ENCODE measurements around the gene TEX14.

DNA sequence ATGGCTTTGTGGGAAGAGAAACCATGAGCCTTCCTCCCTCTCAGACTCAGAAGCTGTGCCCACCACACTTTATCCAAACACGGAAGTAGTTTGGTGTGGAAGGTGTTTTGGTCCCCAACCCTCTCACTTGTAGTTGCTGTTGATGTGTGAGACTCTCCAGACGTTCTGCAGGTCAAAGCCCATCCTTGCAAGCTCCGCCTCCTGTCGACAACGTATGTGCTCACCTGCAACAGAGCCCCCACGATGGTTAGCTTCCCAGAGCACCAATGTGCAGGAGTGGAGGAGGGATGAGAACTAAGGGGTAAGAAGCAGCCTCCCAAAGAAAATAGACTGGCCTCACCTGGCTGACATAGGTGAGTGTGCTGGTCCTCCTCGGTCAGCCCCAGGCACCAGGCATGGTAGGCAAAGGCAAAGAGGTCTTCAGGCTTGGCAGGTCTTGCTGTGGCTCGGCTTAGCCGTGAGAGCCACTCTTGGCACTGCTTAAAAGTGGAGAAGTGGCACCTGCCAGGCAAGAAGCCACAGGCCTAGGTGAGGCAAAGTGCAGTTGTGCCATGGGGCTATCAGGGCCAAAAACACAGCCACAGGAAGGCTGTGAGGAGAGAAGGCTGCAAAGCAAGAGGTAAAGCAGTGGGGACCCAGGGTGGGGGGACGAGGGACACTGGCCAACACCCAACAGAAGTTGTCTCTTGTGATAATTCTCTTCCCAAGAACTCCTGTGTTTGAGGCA is 183.3 kb downstream of the TEX14 start:
- TF ChIP-seq CTCF (IDR thresholded peaks at IDR 0.05 in 2 of 3, conservative IDR thresholded peaks at IDR 0.05 in 1 of 3; ENCODE audit: borderline replicate concordance in 1 of 3, insufficient read depth in 1 of 3, low read depth in 2 of 3, low read length in 2 of 3) (no peak), POLR2A (IDR thresholded peaks at IDR 0.05; ENCODE audit: borderline replicate concordance, extremely low read depth, insufficient read depth, insufficient read length) (no peak), YY1 (IDR thresholded peaks at IDR 0.05; ENCODE audit: extremely low read depth, insufficient replicate concordance, low read depth, low read length) (no peak), EZH2 (IDR thresholded peaks at IDR 0.05) (no peak), EZH2phosphoT487 (IDR thresholded peaks at IDR 0.05; ENCODE audit: borderline replicate concordance) (no peak), REST (IDR thresholded peaks at IDR 0.05; ENCODE audit: low read depth) (no peak), RAD21 (IDR thresholded peaks at IDR 0.05; ENCODE audit: low read depth) (no peak), POLR2AphosphoS5 (IDR thresholded peaks at IDR 0.05; ENCODE audit: low read depth, low read length) (no peak)
- TF ChIP-seq, protein P1, sequence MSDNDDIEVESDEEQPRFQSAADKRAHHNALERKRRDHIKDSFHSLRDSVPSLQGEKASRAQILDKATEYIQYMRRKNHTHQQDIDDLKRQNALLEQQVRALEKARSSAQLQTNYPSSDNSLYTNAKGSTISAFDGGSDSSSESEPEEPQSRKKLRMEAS (IDR thresholded peaks at IDR 0.05): no peak
